Neural cell (in vitro differentiated cells): ENCODE results near the gene ZG16B. TPM values are rescaled to one million over a fixed set of nuclear protein-coding genes. Genes with fewer than 3 reads are reported as not detected.

Experiments
- H2AFZ ChIP-seq: fragments of 200-600, 300-800 bp; sonication (generic), shearing (Covaris generic); 2 replicates; pipeline ENCODE4 v1.6.0; 2014; ENCODE audit warnings: low read depth, mild to moderate bottlenecking, antibody characterized with exemption, low read length, moderate library complexity
- H3F3A ChIP-seq: fragments of 200-600 bp; shearing (Covaris generic); 2 replicates; pipeline ENCODE4 v1.6.1; 2016; ENCODE audit warnings: mild to moderate bottlenecking, moderate library complexity, mixed read lengths, antibody characterized with exemption, low read length; ENCODE audit not compliant: insufficient read depth, poor library complexity, severe bottlenecking
- H3K27ac ChIP-seq: fragments of 200-600, 300-800 bp; sonication (generic), shearing (Covaris generic); 2 replicates; pipeline ENCODE4 v1.5.1; 2014; ENCODE audit warnings: mild to moderate bottlenecking, low read length, moderate library complexity
- H3K27me3 ChIP-seq: fragments of 300-800, 200-600 bp; sonication (generic), shearing (Covaris generic); 2 replicates; pipeline ENCODE4 v1.6.0; 2014; ENCODE audit warnings: mild to moderate bottlenecking, low read depth, low read length, moderate library complexity; ENCODE audit not compliant: insufficient read depth
- H3K36me3 ChIP-seq: fragments of 300-800, 200-600 bp; sonication (generic), shearing (Covaris generic); 2 replicates; pipeline ENCODE4 v1.5.1; 2014; ENCODE audit warnings: mild to moderate bottlenecking, antibody characterized with exemption, low read length, moderate library complexity; ENCODE audit not compliant: insufficient read depth
- H3K4me2 ChIP-seq: fragments of 300-800, 200-600 bp; sonication (generic), shearing (Covaris generic); 2 replicates; pipeline ENCODE4 v1.6.0; 2014; ENCODE audit warnings: mild to moderate bottlenecking, low read length
- H3K4me3 ChIP-seq: fragments of 300-800, 200-600 bp; sonication (generic), shearing (Covaris generic); 2 replicates; pipeline ENCODE4 v1.5.1; 2014; ENCODE audit warnings: mild to moderate bottlenecking, low read length, moderate library complexity
- H3K79me2 ChIP-seq: fragments of 200-600 bp; shearing (Covaris generic); replicated peaks from 2 replicates; pipeline ENCODE4 v1.6.0; 2014; ENCODE audit warnings: mild to moderate bottlenecking, low read length, moderate library complexity; ENCODE audit not compliant: insufficient read depth
- H3K9ac ChIP-seq: fragments of 300-800, 200-600 bp; sonication (generic), shearing (Covaris generic); 2 replicates; pipeline ENCODE4 v1.6.1; 2016; ENCODE audit warnings: mild to moderate bottlenecking, low read length, mixed read lengths
- H3K9me2 ChIP-seq: fragments of 200-600 bp; shearing (Covaris generic); 2 replicates; pipeline ENCODE4 v1.6.1; 2016; ENCODE audit warnings: mild to moderate bottlenecking, low read length, mixed read lengths; ENCODE audit not compliant: insufficient read depth
- H3K9me3 ChIP-seq: fragments of 200-600, 300-800 bp; sonication (generic), shearing (Covaris generic); 2 replicates; pipeline ENCODE4 v1.6.1; 2016; ENCODE audit warnings: mild to moderate bottlenecking, mixed run types, low read length, moderate library complexity, mixed read lengths
- H4K20me1 ChIP-seq: fragments of 200-600 bp; shearing (Covaris generic); 2 replicates; pipeline ENCODE4 v1.6.1; 2016; ENCODE audit warnings: mild to moderate bottlenecking, mixed run types; ENCODE audit not compliant: insufficient read depth
- CTCF ChIP-seq: fragments of 450-650 bp; IDR thresholded peaks from 2 replicates; pipeline ENCODE4 v1.5.1; 2014; ENCODE audit warnings: antibody characterized with exemption, mild to moderate bottlenecking, moderate library complexity; ENCODE audit not compliant: poor library complexity, severe bottlenecking
- EP300 ChIP-seq: fragments of 450-650 bp; conservative IDR thresholded peaks from 2 replicates; pipeline ENCODE4 v1.6.1; 2014; ENCODE audit warnings: antibody characterized with exemption, mild to moderate bottlenecking, moderate library complexity; ENCODE audit not compliant: poor library complexity, severe bottlenecking
- EZH2 ChIP-seq: fragments of 200-600, 300-800 bp; shearing (Covaris generic), sonication (generic); IDR thresholded peaks from 2 replicates; pipeline ENCODE4 v1.6.1; 2014; ENCODE audit warnings: antibody characterized with exemption, low read length, borderline replicate concordance, mild to moderate bottlenecking; ENCODE audit not compliant: insufficient read depth, poor library complexity, severe bottlenecking
- MXI1 ChIP-seq: fragments of 450-650 bp; conservative IDR thresholded peaks from 2 replicates; pipeline ENCODE4 v1.6.1; 2014; ENCODE audit warnings: antibody characterized with exemption, mild to moderate bottlenecking; ENCODE audit not compliant: poor library complexity, severe bottlenecking
- POLR2AphosphoS5 ChIP-seq: IDR thresholded peaks from 2 replicates; pipeline ENCODE4 v1.6.1; 2012
- RAD21 ChIP-seq: fragments of 450-650 bp; conservative IDR thresholded peaks from 2 replicates; pipeline ENCODE4 v1.6.1; 2014; ENCODE audit warnings: antibody characterized with exemption, mild to moderate bottlenecking, moderate library complexity
- REST ChIP-seq: IDR thresholded peaks from 2 replicates; pipeline ENCODE4 v1.6.1; 2012; ENCODE audit warnings: borderline replicate concordance
- SMC3 ChIP-seq: fragments of 450-650 bp; conservative IDR thresholded peaks from 2 replicates; pipeline ENCODE4 v1.6.1; 2014; ENCODE audit warnings: antibody characterized with exemption, mild to moderate bottlenecking, moderate library complexity; ENCODE audit not compliant: poor library complexity
- TAF1 ChIP-seq: IDR thresholded peaks from 2 replicates; pipeline ENCODE4 v1.6.1; 2012; ENCODE audit warnings: low read depth
- polyA plus RNA-seq: library from polyadenylated mRNA; depleted of rRNA; stranded (reverse); fragments of >200 nt; gene quantifications from 2 replicates; pipeline ENCODE4 v1.2.3, GENCODE V29; 2014

ZG16B gene
- polyA plus RNA-seq, 1 donor from 2014 or later: not detected

GRCh38 chr16:2821487-2822157 is 8.5 kb upstream of the ZG16B start:
- no peaks in the 10 kb centered on the region for H3K27me3 ChIP-seq
- H3K27ac ChIP-seq: no peak overlapping the region
- no peak overlapping the region for H3K4me3 ChIP-seq
- no peak overlapping the region for H3K9ac ChIP-seq
- H3K9me3 ChIP-seq: no peaks in the 10 kb centered on the region
- no peaks in the 10 kb centered on the region for H3F3A ChIP-seq
- no peaks in the 10 kb centered on the region for H3K79me2 ChIP-seq
- H2AFZ ChIP-seq: no peak overlapping the region
- H3K9me2 ChIP-seq: no peaks in the 10 kb centered on the region
- no peak for TF ChIP-seq EZH2
- no peak for TF ChIP-seq POLR2AphosphoS5
- TF ChIP-seq CTCF: no peak
- TF ChIP-seq SMC3: no peak
- no peak for TF ChIP-seq MXI1
- no peak for TF ChIP-seq REST
- TF ChIP-seq EP300: no peak
- no peak for TF ChIP-seq RAD21
- no peak for TF ChIP-seq TAF1
- no peaks in the 10 kb centered on the region for H3K36me3 ChIP-seq
- no peaks in the 10 kb centered on the region for H4K20me1 ChIP-seq
- H3K4me2 ChIP-seq: no peak overlapping the region

- Histone ChIP-seq H3K27me3 (no peaks in the 10 kb centered on the region), H3K36me3 (no peaks in the 10 kb centered on the region), H3K9ac (no peak overlapping the region), H3K4me2 (no peak overlapping the region), H3F3A (no peaks in the 10 kb centered on the region), H3K4me3 (no peak overlapping the region), H2AFZ (no peak overlapping the region), H3K27ac (no peak overlapping the region), H3K9me2 (no peaks in the 10 kb centered on the region), H3K9me3 (no peaks in the 10 kb centered on the region), H3K79me2 (no peaks in the 10 kb centered on the region), H4K20me1 (no peaks in the 10 kb centered on the region)
- TF ChIP-seq MXI1 (no peak), RAD21 (no peak)
These were observed 8.0 kb upstream of the ZG16B start for GRCh38 chr16:2822158-2822495.

- H3K36me3 ChIP-seq: no peaks in the 10 kb centered on the region
- no peaks in the 10 kb centered on the region for H3K9me2 ChIP-seq
- H3K9ac ChIP-seq: no peak overlapping the region
- H4K20me1 ChIP-seq: no peaks in the 10 kb centered on the region
- TF ChIP-seq SMC3 (no peak), RAD21 (no peak), CTCF (no peak), POLR2AphosphoS5 (no peak), REST (no peak), TAF1 (no peak), MXI1 (no peak), EZH2 (no peak), EP300 (no peak)
- H3K79me2 ChIP-seq: no peaks in the 10 kb centered on the region
- H3F3A ChIP-seq: no peaks in the 10 kb centered on the region
- H3K4me2 ChIP-seq: no peak overlapping the region
- no peak overlapping the region for H3K27ac ChIP-seq
- H2AFZ ChIP-seq: no peak overlapping the region
- H3K27me3 ChIP-seq: no peaks in the 10 kb centered on the region
- H3K9me3 ChIP-seq: no peaks in the 10 kb centered on the region
- H3K4me3 ChIP-seq: no peak overlapping the region
These were observed 7.6 kb upstream of the ZG16B start for GRCh38 chr16:2822496-2822895.
